H4 (cell line): ENCODE data around the gene DLK1. TPM values are rescaled to one million over a fixed set of nuclear protein-coding genes. Genes with fewer than 3 reads are reported as not detected.

Experiments used
- DNase-seq: peaks from one replicate; pipeline ENCODE4 v3.0.0-alpha.2; 2015; ENCODE audit warnings: low spot score
- total RNA-seq: library from RNA; depleted of rRNA; stranded (reverse); fragments of >200 nt; shearing (Covaris generic); gene quantifications from 2 replicates; pipeline ENCODE4 v1.2.3, GENCODE V29; 2014

Gene DLK1
- total RNA-seq, 1 experiment from 2014 or later, result not detected

- DNase-seq, result peak; percentile 59
Measured at GRCh38 chr14:100761481-100761880, 34.8 kb downstream of the DLK1 start.

GRCh38 chr14:100762089-100762515 lies 35.4 kb downstream of the DLK1 start:
- peak; percentile 42 for DNase-seq

GRCh38 chr14:100762901-100763300 lies 36.2 kb downstream of the DLK1 start:
- DNase-seq, result no peak

- no peak for DNase-seq
Measured at GRCh38 chr14:100764471-100765115, 37.9 kb downstream of the DLK1 start.

- no peak for DNase-seq
Measured at GRCh38 chr14:100765296-100765695, 38.6 kb downstream of the DLK1 start.

- no peak for DNase-seq
Measured at GRCh38 chr14:100765991-100766390, 39.3 kb downstream of the DLK1 start.

- DNase-seq, result no peak
Measured at GRCh38 chr14:100767003-100767787, 40.5 kb downstream of the DLK1 start.

- no peak for DNase-seq
Measured at GRCh38 chr14:100767788-100768536, 41.3 kb downstream of the DLK1 start.

- DNase-seq, result no peak
Measured at GRCh38 chr14:100769035-100769939, 42.6 kb downstream of the DLK1 start.

- no peak for DNase-seq
Measured at GRCh38 chr14:100770046-100770445, 43.4 kb downstream of the DLK1 start.

GRCh38 chr14:100770605-100771120 lies 44.0 kb downstream of the DLK1 start:
- no peak for DNase-seq

GRCh38 chr14:100771121-100771800 lies 44.6 kb downstream of the DLK1 start:
- no peak for DNase-seq

GRCh38 chr14:100772607-100773165 lies 46.0 kb downstream of the DLK1 start:
- no peak for DNase-seq

- no peak for DNase-seq
Measured at GRCh38 chr14:100773331-100774163, 46.9 kb downstream of the DLK1 start.

GRCh38 chr14:100774164-100774537 lies 47.5 kb downstream of the DLK1 start:
- DNase-seq, result no peak

- no peak for DNase-seq
Measured at GRCh38 chr14:100775351-100775830, 48.7 kb downstream of the DLK1 start.

GRCh38 chr14:100775831-100776591 lies 49.3 kb downstream of the DLK1 start:
- no peak for DNase-seq

- DNase-seq, result no peak
Measured at GRCh38 chr14:100776681-100777365, 50.1 kb downstream of the DLK1 start.
